ENCODE results near the gene NEDD8. TPM values are rescaled to one million over a fixed set of nuclear protein-coding genes. Genes with fewer than 3 reads are reported as not detected.

The NEDD8 gene
- total RNA-seq, 1 experiment from 2014 or later, result 178 TPM

GRCh38 chr14:24258548-24259265 is 26.5 kb upstream of the NEDD8 start:
- H3K4me1 ChIP-seq (ENCODE audit: control insufficient read depth in 1 of 2, insufficient read depth in 2 of 2, low read length in 2 of 2), result peaks cover 10 to 14% of the 10 kb centered on the region in 2 experiments
- H3K4me2 ChIP-seq (ENCODE audit: low read length), result peak overlapping the region; percentile 43
- BruUV-seq (replicated peaks), result no TSS peak
- H2AFZ ChIP-seq (ENCODE audit: low read depth, low read length, poor library complexity, severe bottlenecking), result no peak overlapping the region
- POLR2A ChIA-PET, result no interaction called here
- no peak overlapping the region for H3K27ac ChIP-seq (ENCODE audit: low read depth, low read length)
- no peaks in the 10 kb centered on the region for H3K27me3 ChIP-seq (ENCODE audit: insufficient read depth, low read length)
- H3K9ac ChIP-seq (ENCODE audit: low read length), result no peak overlapping the region
- CTCF ChIA-PET, result interaction anchor here (1.1 kb wide), 1 partner anchor 12 kb away, joined by 3 read pairs; the partner anchor contains the start of gene RABGGTA
- ATAC-seq (peak; percentile 30; the same call in 1 of the 2 replicates), DNase-seq (ENCODE audit: low read depth, low spot score) (no peak)
- TF ChIP-seq YY1 (IDR thresholded peaks at IDR 0.05; ENCODE audit: extremely low read depth, insufficient replicate concordance, low read depth, low read length), result no peak
- TF ChIP-seq, protein P1, sequence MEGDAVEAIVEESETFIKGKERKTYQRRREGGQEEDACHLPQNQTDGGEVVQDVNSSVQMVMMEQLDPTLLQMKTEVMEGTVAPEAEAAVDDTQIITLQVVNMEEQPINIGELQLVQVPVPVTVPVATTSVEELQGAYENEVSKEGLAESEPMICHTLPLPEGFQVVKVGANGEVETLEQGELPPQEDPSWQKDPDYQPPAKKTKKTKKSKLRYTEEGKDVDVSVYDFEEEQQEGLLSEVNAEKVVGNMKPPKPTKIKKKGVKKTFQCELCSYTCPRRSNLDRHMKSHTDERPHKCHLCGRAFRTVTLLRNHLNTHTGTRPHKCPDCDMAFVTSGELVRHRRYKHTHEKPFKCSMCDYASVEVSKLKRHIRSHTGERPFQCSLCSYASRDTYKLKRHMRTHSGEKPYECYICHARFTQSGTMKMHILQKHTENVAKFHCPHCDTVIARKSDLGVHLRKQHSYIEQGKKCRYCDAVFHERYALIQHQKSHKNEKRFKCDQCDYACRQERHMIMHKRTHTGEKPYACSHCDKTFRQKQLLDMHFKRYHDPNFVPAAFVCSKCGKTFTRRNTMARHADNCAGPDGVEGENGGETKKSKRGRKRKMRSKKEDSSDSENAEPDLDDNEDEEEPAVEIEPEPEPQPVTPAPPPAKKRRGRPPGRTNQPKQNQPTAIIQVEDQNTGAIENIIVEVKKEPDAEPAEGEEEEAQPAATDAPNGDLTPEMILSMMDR (IDR thresholded peaks at IDR 0.05 in 2 of 3, conservative IDR thresholded peaks at IDR 0.05 in 1 of 3; ENCODE audit: borderline replicate concordance in 1 of 3, insufficient read depth in 1 of 3, low read depth in 2 of 3, low read length in 2 of 3), result no peak
- no peak for TF ChIP-seq SRF (IDR thresholded peaks at IDR 0.05; ENCODE audit: low read depth)
- TF ChIP-seq EZH2 (IDR thresholded peaks at IDR 0.05), result no peak
- TF ChIP-seq, protein P2, sequence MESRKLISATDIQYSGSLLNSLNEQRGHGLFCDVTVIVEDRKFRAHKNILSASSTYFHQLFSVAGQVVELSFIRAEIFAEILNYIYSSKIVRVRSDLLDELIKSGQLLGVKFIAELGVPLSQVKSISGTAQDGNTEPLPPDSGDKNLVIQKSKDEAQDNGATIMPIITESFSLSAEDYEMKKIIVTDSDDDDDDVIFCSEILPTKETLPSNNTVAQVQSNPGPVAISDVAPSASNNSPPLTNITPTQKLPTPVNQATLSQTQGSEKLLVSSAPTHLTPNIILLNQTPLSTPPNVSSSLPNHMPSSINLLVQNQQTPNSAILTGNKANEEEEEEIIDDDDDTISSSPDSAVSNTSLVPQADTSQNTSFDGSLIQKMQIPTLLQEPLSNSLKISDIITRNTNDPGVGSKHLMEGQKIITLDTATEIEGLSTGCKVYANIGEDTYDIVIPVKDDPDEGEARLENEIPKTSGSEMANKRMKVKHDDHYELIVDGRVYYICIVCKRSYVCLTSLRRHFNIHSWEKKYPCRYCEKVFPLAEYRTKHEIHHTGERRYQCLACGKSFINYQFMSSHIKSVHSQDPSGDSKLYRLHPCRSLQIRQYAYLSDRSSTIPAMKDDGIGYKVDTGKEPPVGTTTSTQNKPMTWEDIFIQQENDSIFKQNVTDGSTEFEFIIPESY (IDR thresholded peaks at IDR 0.05; ENCODE audit: extremely low read depth, insufficient replicate concordance, low read length), result no peak
- TF ChIP-seq POLR2AphosphoS5 (IDR thresholded peaks at IDR 0.05; ENCODE audit: low read depth, low read length), result no peak
- no peak for TF ChIP-seq EZH2phosphoT487 (IDR thresholded peaks at IDR 0.05; ENCODE audit: borderline replicate concordance)
- TF ChIP-seq CBX3 (IDR thresholded peaks at IDR 0.05; ENCODE audit: low read depth), result no peak
- TF ChIP-seq, protein P3, sequence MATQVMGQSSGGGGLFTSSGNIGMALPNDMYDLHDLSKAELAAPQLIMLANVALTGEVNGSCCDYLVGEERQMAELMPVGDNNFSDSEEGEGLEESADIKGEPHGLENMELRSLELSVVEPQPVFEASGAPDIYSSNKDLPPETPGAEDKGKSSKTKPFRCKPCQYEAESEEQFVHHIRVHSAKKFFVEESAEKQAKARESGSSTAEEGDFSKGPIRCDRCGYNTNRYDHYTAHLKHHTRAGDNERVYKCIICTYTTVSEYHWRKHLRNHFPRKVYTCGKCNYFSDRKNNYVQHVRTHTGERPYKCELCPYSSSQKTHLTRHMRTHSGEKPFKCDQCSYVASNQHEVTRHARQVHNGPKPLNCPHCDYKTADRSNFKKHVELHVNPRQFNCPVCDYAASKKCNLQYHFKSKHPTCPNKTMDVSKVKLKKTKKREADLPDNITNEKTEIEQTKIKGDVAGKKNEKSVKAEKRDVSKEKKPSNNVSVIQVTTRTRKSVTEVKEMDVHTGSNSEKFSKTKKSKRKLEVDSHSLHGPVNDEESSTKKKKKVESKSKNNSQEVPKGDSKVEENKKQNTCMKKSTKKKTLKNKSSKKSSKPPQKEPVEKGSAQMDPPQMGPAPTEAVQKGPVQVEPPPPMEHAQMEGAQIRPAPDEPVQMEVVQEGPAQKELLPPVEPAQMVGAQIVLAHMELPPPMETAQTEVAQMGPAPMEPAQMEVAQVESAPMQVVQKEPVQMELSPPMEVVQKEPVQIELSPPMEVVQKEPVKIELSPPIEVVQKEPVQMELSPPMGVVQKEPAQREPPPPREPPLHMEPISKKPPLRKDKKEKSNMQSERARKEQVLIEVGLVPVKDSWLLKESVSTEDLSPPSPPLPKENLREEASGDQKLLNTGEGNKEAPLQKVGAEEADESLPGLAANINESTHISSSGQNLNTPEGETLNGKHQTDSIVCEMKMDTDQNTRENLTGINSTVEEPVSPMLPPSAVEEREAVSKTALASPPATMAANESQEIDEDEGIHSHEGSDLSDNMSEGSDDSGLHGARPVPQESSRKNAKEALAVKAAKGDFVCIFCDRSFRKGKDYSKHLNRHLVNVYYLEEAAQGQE (IDR thresholded peaks at IDR 0.05; ENCODE audit: low read depth), result no peak
- no peak for TF ChIP-seq SP1 (IDR thresholded peaks at IDR 0.05; ENCODE audit: low read depth)
- TF ChIP-seq EGR1 (IDR thresholded peaks at IDR 0.05; ENCODE audit: low read depth), result no peak
- no peak for TF ChIP-seq ZNF274 (IDR thresholded peaks at IDR 0.05; ENCODE audit: low read depth, low read length)
- no peak for TF ChIP-seq JUND (IDR thresholded peaks at IDR 0.05)
- TF ChIP-seq POLR2A (IDR thresholded peaks at IDR 0.05; ENCODE audit: borderline replicate concordance, extremely low read depth, insufficient read depth, insufficient read length), result no peak
- TF ChIP-seq SIN3A (IDR thresholded peaks at IDR 0.05; ENCODE audit: low read depth), result no peak
- H3K36me3 ChIP-seq (ENCODE audit: control insufficient read depth in 1 of 2, insufficient read depth in 2 of 2, low read length in 2 of 2), result no peaks in the 10 kb centered on the region; a peak in 1 of 4 replicates
- no peaks in the 10 kb centered on the region for H4K20me1 ChIP-seq (ENCODE audit: insufficient read depth)
- H3K9me2 ChIP-seq (ENCODE audit: insufficient read depth), result no peaks in the 10 kb centered on the region
- intact Hi-C loops (cut with micrococcal nuclease), result no loop called here
- H3K4me3 ChIP-seq (replicated peaks in 1 of 2; ENCODE audit: low read depth in 1 of 2, low read length in 2 of 2), result no peak overlapping the region
- RAD21 ChIA-PET (ENCODE audit: low non-redundant PET in 1 of 2, low total read pairs in 2 of 2, uncharacterized antibody in 2 of 2, unreplicated experiment in 2 of 2), result no interaction called here
- H3K79me2 ChIP-seq (ENCODE audit: insufficient read depth, low read length), result no peaks in the 10 kb centered on the region
- no peaks in the 10 kb centered on the region for H3K9me3 ChIP-seq (ENCODE audit: control insufficient read depth in 1 of 2, insufficient read depth in 1 of 2, low read depth in 1 of 2, low read length in 2 of 2)

Data from HCT116 (cell line).